ENCODE measurements around the gene PARM1.

PARM1 gene

DNA sequence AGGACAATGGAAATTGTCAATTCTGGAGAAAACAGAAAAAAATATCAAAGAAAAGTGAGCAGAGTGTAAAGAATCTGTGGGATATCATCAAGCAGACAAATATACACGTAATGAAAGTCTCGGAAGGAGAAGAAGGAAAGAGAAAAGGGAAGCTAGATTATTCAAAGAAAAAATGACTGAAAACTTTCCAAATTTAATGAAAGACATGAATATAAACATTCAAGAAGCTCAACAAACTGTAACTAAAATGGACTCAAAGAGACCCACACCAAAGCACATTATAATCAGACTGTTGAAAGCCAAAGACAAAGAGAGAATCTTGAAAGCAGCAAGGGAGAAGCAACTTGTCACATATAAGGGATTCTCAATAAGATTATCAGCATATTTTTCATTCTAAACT lies 28.3 kb downstream of the PARM1 start:
- TF ChIP-seq, protein P1, sequence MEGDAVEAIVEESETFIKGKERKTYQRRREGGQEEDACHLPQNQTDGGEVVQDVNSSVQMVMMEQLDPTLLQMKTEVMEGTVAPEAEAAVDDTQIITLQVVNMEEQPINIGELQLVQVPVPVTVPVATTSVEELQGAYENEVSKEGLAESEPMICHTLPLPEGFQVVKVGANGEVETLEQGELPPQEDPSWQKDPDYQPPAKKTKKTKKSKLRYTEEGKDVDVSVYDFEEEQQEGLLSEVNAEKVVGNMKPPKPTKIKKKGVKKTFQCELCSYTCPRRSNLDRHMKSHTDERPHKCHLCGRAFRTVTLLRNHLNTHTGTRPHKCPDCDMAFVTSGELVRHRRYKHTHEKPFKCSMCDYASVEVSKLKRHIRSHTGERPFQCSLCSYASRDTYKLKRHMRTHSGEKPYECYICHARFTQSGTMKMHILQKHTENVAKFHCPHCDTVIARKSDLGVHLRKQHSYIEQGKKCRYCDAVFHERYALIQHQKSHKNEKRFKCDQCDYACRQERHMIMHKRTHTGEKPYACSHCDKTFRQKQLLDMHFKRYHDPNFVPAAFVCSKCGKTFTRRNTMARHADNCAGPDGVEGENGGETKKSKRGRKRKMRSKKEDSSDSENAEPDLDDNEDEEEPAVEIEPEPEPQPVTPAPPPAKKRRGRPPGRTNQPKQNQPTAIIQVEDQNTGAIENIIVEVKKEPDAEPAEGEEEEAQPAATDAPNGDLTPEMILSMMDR (IDR thresholded peaks at IDR 0.05; ENCODE audit: low read depth, low read length, missing control alignments): no peak
- DNase-seq (ENCODE audit: low read depth): no peak
- no peak overlapping the region for H3K4me3 ChIP-seq (ENCODE audit: low read depth, low read length)
- in situ Hi-C loops (cut with HindIII; ENCODE audit: low sequenced_read_pairs): no loop called here

DNA sequence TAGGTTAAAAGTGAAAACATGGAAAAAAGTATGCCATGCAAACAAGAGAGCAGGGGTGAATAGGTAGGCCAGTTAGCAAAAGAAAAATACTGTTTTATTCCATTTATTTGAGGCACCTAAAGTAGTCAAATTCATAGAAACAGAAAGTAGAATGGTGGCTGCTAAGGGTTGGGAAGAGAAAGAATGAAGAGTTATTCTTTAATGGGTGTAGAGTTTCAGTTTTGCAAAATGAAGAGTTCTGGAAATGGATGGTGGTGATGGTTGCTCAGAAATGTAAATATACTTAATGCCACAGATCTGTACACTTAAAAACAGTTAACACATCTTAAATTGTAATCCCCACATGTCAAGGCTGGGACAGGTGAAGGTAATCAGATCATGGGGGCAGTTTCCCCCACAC lies 29.7 kb downstream of the PARM1 start:
- in situ Hi-C loops (cut with HindIII; ENCODE audit: low sequenced_read_pairs): no loop called here

DNA sequence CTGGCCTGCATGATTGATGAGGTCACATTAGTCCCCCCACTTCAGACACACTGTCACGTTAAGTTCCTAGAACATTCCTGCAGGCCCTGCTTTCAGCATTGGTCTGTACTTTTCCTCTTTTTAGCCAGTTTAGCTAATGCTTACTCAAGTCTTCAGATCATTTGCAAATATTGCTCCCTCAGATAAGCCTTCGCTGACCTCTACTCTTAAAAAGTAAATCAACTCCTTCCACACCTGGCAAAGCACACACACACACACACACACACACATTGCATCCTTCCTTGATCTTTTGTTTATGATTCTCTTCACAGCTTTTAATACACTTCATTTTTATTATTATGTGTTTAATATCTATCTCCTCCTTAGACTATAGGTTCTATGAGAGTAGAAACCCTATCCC lies 31.4 kb downstream of the PARM1 start:
- DNase-seq (ENCODE audit: low read depth): no peak
- TF ChIP-seq, protein P1 (IDR thresholded peaks at IDR 0.05; ENCODE audit: low read depth, low read length, missing control alignments): no peak
- no peak overlapping the region for H3K4me3 ChIP-seq (ENCODE audit: low read depth, low read length)
- in situ Hi-C loops (cut with HindIII; ENCODE audit: low sequenced_read_pairs): no loop called here

More for the DNA sequence above, 29.7 kb downstream of the PARM1 start:
- DNase-seq (ENCODE audit: low read depth): no peak
- TF ChIP-seq, protein P1 (IDR thresholded peaks at IDR 0.05; ENCODE audit: low read depth, low read length, missing control alignments): no peak
- no peak overlapping the region for H3K4me3 ChIP-seq (ENCODE audit: low read depth, low read length)

DNA sequence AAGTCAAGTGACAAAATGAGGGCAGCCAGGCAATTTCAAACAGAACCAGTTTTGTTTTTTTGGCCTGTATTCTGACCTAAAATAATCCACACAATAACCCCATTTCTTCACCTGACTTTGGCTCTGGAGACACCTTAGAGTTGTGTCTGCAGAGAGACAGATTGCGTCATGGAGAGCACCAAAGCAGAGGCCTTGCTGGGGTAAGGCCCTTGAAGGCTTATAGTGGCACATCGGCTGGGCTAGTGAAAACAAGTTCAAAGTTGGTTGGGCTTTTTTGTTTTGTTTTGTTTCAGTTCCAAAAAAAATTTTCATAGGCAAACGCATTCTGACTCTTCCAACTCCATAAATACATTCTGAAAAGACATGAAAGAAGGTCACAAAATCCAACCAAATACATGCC lies 34.4 kb downstream of the PARM1 start:
- in situ Hi-C loops (cut with HindIII; ENCODE audit: low sequenced_read_pairs): no loop called here
- H3K4me3 ChIP-seq (ENCODE audit: low read depth, low read length): no peak overlapping the region
- TF ChIP-seq, protein P1 (IDR thresholded peaks at IDR 0.05; ENCODE audit: low read depth, low read length, missing control alignments): no peak
- DNase-seq (ENCODE audit: low read depth): no peak

DNA sequence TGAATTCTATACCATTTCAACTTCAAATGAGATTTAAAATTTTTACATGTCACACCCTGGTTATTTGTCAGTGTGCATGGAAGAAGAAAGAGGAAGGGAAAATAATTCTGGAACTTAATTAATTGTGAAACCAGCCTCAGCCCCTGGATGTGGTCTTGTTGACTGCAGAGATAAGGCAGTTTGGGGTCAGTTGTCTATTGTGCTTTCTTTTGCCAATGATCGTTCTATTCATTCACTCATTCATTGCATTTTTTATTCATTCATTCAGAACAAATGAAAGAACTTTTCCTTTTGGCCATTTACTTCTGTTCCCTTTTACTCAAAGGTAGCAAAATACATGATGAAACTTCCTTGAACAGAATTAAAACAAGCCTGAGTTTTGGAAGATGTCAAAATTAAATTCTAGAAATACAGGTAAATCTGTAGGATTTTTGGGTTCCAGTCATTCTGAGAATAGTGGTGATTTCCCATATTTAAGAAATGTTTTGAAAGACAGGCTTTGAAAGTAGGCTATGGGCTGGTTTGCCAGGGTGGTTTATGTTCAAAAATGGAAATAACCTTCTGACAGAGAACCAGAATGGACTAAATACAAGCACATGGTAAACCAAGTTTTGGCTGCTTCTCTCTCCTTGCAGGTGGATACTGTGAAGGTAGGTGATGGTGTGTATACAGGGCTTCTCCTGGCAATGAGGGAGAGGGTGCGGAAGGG lies 35.7 kb downstream of the PARM1 start:
- in situ Hi-C loops (cut with HindIII; ENCODE audit: low sequenced_read_pairs): no loop called here
- TF ChIP-seq, protein P1 (IDR thresholded peaks at IDR 0.05; ENCODE audit: low read depth, low read length, missing control alignments): no peak
- DNase-seq (ENCODE audit: low read depth): no peak
- H3K4me3 ChIP-seq (ENCODE audit: low read depth, low read length): no peak overlapping the region

DNA sequence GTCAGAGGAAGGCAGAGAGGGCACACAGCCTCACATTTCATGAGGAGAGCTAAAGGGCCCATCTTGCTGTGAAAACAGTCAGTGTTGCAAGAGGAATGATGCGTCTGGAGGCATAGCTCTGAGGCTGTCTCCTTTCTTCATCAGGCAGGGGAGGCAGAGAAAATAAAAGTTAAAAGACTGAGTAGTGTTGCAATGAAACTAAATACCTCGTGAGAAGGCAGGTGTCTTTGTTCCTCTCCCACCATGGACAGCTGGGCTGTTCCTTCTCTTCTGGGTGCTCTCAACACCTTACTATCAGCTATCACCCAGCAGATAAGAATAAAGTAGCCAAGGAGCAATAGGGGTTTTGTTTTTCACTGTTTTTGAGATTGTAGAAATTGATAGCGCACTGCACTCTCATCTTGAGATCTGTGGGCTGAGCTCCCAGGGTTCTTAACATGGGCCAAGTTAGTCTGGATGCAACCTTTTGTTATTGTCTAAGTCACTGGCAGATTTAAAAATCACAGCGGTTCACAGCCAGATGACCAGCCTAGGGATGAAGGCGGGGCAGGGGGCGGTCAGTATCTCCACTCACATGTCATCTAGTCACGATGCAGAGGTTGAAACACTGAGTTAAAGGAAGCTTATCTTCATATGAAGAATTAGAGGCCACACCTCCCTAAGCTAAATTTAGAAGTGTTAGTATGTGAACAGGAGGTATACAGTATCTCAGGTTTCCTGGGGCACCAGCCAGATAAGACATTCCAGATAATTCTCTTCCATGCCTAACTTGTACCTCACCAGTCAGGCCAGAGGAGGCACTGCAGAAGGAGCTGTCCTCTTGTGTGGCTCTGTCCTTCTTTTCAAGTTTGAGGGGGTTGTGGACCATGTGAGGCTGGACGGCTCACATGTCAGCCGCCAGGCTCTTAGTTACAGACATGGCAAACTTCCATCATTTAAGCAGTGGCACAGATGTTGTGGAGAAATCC lies 36.9 kb downstream of the PARM1 start:
- no peak for DNase-seq (ENCODE audit: low read depth)
- no peak overlapping the region for H3K4me3 ChIP-seq (ENCODE audit: low read depth, low read length)
- in situ Hi-C loops (cut with HindIII; ENCODE audit: low sequenced_read_pairs): no loop called here
- TF ChIP-seq, protein P1 (IDR thresholded peaks at IDR 0.05; ENCODE audit: low read depth, low read length, missing control alignments): no peak

Data from astrocyte of the cerebellum (primary cell).